ENCODE data around the gene F11R.

DNA sequence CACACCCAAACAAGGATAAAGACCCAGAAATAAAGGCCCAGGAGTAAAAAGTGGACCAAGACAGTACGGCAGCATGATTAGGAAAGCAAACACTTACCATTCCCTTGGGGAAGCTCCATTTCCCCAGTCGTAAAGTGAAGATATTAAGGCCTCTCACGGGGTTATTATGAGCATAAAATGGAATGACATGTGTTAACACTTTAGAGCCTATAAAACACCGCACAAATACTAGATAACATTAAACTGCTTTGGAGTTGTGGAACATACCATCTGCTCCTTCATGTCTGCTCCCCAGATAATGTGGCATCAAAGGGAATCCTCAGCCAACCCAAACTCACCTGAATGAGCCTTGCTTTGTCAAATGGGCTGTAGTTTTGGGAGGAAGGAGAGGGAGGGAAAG, 57.4 kb downstream of the F11R start:
- TF ChIP-seq, protein P1, sequence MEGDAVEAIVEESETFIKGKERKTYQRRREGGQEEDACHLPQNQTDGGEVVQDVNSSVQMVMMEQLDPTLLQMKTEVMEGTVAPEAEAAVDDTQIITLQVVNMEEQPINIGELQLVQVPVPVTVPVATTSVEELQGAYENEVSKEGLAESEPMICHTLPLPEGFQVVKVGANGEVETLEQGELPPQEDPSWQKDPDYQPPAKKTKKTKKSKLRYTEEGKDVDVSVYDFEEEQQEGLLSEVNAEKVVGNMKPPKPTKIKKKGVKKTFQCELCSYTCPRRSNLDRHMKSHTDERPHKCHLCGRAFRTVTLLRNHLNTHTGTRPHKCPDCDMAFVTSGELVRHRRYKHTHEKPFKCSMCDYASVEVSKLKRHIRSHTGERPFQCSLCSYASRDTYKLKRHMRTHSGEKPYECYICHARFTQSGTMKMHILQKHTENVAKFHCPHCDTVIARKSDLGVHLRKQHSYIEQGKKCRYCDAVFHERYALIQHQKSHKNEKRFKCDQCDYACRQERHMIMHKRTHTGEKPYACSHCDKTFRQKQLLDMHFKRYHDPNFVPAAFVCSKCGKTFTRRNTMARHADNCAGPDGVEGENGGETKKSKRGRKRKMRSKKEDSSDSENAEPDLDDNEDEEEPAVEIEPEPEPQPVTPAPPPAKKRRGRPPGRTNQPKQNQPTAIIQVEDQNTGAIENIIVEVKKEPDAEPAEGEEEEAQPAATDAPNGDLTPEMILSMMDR (IDR thresholded peaks at IDR 0.05) = no peak
- TF ChIP-seq POLR2A (IDR thresholded peaks at IDR 0.05) = no peak

All from uterus (tissue), 2 donors.